BJ (cell line): ENCODE data around the gene ZNF492. TPM values are rescaled to one million over a fixed set of nuclear protein-coding genes. Genes with fewer than 3 reads are reported as not detected.
A peak's percentile ranks its signal among the peaks of the same experiment; 100 is the strongest.
"Not testable (repeated sequence)": the region's sequence is repeated elsewhere in the genome, so short reads cannot be mapped to it uniquely, and the experiment has no call there.

Experiments used
- CTCF ChIA-PET: fragments of 350-600 bp; formaldehyde crosslinking; extraction: SDS; loops from one replicate; lab custom pipeline; 2021; ENCODE audit warnings: antibody characterized with exemption, inconsistent platforms; lab: Yijun Ruan, JAX
- POLR2A ChIA-PET: fragments of 300-600 bp; sonication (Branson Sonifier 250); formaldehyde crosslinking; extraction: SDS; loops from one replicate; lab custom pipeline; 2021; ENCODE audit warnings: antibody characterized with exemption; lab: Charles Lee
- DNase-seq: peaks from one replicate; pipeline ENCODE4 v3.0.0-alpha.2; 2011; ENCODE audit warnings: low read depth
- H3K27me3 ChIP-seq: 2 replicates; pipeline ENCODE4 v1.6.0; 2011; ENCODE audit warnings: low read length; ENCODE audit not compliant: control insufficient read depth, insufficient read depth
- H3K36me3 ChIP-seq: 2 replicates; pipeline ENCODE4 v1.5.1; 2011; ENCODE audit warnings: low read length; ENCODE audit not compliant: control insufficient read depth, insufficient read depth
- H3K4me3 ChIP-seq: 2 replicates; pipeline ENCODE4 v1.5.1; 2011; ENCODE audit warnings: low read depth, mild to moderate bottlenecking, control low read depth, low read length
- CTCF ChIP-seq: IDR thresholded peaks from 2 replicates; pipeline ENCODE4 v1.5.1; 2011; ENCODE audit warnings: low read depth, mild to moderate bottlenecking, control low read depth, inconsistent platforms, low read length, moderate library complexity; ENCODE audit not compliant: insufficient read depth
- polyA plus RNA-seq: library from polyadenylated mRNA; depleted of rRNA; stranded (reverse); fragments of >200 nt; gene quantifications from 2 replicates; pipeline ENCODE4 v1.2.3, GENCODE V29; 2011

Gene ZNF492
- polyA plus RNA-seq, 1 experiment = 0.07 TPM

- DNase-seq = no peak
- no peak overlapping the region for H3K4me3 ChIP-seq
- H3K27me3 ChIP-seq = no peaks in the 10 kb centered on the region
- no peaks in the 10 kb centered on the region for H3K36me3 ChIP-seq
- no peak for TF ChIP-seq CTCF
- ChIA-PET CTCF (no interaction called here), POLR2A (no interaction called here)
Measured at GRCh38 chr19:22623841-22624221, 10.3 kb upstream of the ZNF492 start.

DNA sequence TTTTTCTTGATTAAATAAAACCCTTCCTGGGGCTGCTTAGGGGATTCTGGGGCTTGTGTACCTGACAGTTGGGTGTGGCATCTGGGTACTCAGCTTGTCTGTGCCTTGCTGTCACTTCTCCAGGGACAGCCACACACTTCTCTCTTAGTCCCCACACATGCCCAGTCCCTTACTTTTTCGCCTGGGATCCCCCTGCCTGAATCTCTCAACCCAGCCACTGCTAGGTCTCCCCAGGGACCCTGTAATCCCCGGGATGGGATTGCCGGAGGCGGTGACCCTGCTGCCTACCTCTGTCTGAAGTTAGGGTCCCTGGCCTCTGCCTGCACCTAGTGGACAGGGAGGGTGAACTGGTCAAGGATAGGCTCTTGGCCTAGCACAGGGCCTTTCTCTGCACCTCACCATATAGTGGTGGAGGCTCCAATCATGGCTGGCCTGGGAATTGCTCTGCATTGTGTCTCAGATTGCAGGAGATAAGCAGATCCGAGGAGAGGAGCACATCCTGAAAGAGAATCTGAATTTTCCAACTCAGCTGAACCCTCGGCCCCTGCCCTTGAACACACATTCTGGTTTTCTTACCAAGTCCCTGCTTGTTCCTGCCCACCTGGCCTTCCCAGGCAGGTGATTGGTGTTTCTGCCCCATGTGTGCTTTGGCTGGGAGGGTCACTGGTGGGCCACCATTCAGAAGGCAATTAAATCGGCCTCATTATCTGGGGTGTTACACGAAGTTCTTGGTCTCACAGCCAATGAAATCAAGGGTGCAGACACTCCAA, 8.7 kb upstream of the ZNF492 start:
- Histone ChIP-seq H3K27me3 (no peaks in the 10 kb centered on the region), H3K4me3 (no peak overlapping the region), H3K36me3 (no peaks in the 10 kb centered on the region)
- no peak for TF ChIP-seq CTCF
- CTCF ChIA-PET = no interaction called here
- DNase-seq = no peak
- POLR2A ChIA-PET = no interaction called here

DNA sequence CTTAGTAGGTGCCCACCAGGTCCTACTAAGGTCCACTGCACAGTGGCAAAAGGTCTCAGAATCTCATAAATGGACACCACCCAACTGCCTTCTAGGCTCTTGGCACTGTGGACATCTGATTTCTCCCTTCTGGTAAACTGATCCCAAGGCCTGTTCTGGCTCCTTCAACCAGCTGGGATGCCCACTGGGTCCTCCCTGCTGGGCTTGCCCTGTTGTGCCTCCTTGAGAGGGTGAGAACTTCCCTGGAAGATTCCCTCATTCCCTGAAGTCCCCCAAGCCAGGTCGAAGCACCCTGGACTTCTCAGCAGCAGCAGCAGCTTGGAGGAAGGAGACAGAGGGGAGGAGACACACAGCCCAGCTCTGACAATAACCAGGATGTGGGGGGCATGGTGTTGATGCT, 6.6 kb upstream of the ZNF492 start:
- POLR2A ChIA-PET = no interaction called here
- Histone ChIP-seq H3K4me3 (no peak overlapping the region), H3K36me3 (no peaks in the 10 kb centered on the region), H3K27me3 (no peaks in the 10 kb centered on the region)
- no peak for TF ChIP-seq CTCF
- DNase-seq = no peak
- CTCF ChIA-PET = no interaction called here

DNA sequence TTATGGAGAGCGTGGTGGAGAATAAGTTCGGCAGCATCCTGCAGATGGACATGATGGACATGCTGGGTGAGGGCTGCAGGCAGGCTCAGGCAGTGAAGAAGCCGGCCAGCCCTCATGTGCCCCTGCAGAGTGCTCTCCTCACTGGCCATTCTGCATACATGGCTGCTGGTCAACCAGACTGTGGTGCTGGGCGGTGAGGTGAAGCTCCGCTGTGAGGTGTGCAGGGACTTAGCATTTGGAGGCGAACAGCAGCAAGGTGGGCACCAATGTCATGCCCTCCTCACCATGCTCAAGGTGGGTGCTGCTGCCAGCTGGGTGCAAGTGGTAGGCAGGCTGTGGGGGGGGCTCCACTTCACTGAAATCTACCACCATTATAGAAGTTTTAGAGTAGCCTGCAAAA, 5.7 kb upstream of the ZNF492 start:
- Histone ChIP-seq H3K4me3 (no peak overlapping the region), H3K27me3 (no peaks in the 10 kb centered on the region), H3K36me3 (no peaks in the 10 kb centered on the region)
- no peak for DNase-seq
- TF ChIP-seq CTCF = no peak
- ChIA-PET POLR2A (no interaction called here), CTCF (no interaction called here)

GRCh38 chr19:22634450-22634827, 315 bp downstream of the ZNF492 start:
- no peak for DNase-seq
- Histone ChIP-seq H3K36me3 (no peaks in the 10 kb centered on the region), H3K4me3 (peak overlapping the region; percentile 64), H3K27me3 (no peaks in the 10 kb centered on the region)
- no peak for TF ChIP-seq CTCF
- ChIA-PET POLR2A (no interaction called here), CTCF (no interaction called here)

GRCh38 chr19:22685493-22685892, 51.4 kb downstream of the ZNF492 start:
- DNase-seq, H3K36me3 ChIP-seq, CTCF ChIA-PET, POLR2A ChIA-PET, H3K4me3 ChIP-seq, H3K27me3 ChIP-seq: not testable (repeated sequence)

DNA sequence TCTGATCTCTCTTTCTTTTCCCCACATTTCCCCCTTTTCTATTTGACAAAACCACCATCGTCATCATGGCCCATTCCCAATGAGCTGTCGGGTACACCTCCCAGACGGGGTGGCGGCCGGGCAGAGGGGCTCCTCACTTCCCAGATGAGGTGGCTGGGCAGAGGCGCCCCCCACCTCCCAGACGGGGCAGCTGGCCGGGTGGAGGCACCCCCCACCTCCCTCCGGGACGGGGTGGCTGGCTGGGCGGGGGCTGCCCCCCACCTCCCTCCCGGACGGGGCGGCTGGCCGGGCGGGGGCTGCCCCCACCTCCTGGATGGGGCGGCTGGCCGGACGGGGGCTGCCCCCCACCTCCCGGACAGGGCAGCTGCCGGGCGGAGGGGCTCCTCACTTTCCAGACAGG, 68.5 kb downstream of the ZNF492 start:
- POLR2A ChIA-PET, CTCF ChIA-PET, H3K4me3 ChIP-seq, H3K27me3 ChIP-seq, DNase-seq, H3K36me3 ChIP-seq: not testable (repeated sequence)

DNA sequence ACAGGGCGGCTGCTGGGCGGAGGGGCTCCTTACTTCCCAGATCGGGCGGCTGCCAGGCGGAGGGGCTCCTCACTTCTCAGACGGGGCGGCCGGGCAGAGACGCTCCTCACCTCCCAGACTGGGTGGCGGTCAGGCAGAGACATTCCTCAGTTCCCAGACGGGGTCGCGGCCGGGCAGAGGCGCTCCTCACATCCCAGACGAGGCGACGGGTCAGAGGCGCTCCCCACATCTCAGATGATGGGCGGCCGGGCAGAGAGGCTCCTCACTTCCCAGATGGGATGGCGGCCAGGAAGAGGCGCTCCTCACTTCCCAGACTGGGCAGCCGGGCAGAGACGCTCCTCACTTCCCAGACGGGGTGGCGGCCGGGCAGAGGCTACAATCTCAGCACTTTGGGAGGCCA, 69.0 kb downstream of the ZNF492 start:
- H3K27me3 ChIP-seq, DNase-seq, CTCF ChIA-PET, POLR2A ChIA-PET, H3K36me3 ChIP-seq, H3K4me3 ChIP-seq: not testable (repeated sequence)
